ENCODE results near the gene PUS1.

Gene PUS1

DNA sequence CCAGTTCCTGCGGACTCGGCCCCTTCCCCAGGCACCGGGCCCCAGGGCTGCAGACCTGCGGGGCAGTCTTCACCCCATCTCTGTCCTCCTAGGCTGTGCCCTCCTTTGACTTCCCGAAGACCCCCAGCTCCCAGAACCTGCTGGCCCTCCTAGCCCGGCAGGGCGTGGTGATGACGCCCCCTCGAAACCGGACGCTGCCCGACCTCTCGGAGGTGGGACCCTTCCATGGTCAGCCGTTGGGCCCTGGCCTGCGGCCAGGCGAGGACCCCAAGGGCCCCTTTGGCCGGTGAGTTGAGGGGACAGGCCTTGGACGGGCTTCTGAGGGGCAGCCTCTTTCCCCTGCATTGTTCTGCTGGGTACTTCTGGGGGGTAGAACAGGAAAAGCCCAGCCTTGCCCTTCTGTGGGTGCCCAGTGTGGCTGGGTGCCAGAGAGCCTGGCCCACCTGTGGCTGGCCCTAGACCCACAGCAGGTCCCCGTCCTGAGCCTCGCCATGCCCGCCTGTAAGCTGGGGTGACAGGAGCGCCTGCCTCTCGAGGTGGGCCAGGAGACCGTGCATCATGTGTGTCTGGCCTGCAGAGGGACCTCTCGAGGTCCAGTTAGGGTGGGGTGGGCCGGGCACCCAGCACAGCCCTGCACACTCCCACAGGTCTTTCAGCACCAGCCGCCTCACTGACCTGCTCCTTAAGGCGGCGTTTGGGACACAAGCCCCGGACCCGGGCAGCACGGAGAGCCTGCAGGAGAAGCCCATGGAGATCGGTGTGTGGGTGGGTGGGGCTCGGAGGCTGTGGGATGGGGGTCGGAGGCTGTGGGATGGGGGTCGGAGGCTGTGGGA, 12.6 kb upstream of the PUS1 start:
- H3K36me3 Mint-ChIP-seq (ENCODE audit: low read depth) = peaks cover 99% of the 10 kb centered on the region
- H3K4me3 Mint-ChIP-seq = no peak overlapping the region
- H3K27ac Mint-ChIP-seq = no peak overlapping the region
- peaks cover 5% of the 10 kb centered on the region for H3K4me1 Mint-ChIP-seq (ENCODE audit: low read depth)
- intact Hi-C loops (cut with micrococcal nuclease) = no loop called here
- H3K27me3 Mint-ChIP-seq = no peaks in the 10 kb centered on the region
- no peaks in the 10 kb centered on the region for H3K9me3 Mint-ChIP-seq

DNA sequence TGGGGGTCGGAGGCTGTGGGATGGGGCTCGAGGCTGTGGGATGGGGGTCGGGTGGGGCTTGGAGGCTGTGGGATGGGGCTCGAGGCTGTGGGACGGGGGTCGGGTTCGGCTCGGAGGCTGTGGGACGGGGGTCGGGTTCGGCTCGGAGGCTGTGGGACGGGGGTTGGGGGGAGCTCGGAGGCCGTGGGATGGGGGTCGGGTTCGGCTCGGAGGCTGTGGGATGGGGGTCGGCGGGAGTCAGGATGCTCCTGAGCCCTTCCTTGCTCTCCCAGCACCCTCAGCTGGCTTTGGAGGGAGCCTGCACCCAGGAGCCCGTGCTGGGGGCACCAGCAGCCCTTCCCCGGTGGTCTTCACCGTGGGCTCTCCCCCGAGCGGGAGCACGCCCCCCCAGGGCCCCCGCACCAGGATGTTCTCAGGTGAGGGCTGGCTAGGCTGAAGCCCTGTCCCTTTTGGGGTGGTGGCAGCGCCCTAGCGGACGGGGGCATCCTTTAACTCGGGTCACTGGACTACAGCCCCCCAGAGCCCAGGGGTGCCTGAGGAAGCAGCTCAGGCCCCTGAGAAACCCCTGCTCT, 11.9 kb upstream of the PUS1 start:
- Mint-ChIP-seq H3K27ac (no peak overlapping the region), H3K36me3 (ENCODE audit: low read depth) (peaks cover 99% of the 10 kb centered on the region), H3K4me3 (no peak overlapping the region), H3K4me1 (ENCODE audit: low read depth) (no peaks in the 10 kb centered on the region), H3K27me3 (no peaks in the 10 kb centered on the region), H3K9me3 (no peaks in the 10 kb centered on the region)
- intact Hi-C loops (cut with micrococcal nuclease) = no loop called here

DNA sequence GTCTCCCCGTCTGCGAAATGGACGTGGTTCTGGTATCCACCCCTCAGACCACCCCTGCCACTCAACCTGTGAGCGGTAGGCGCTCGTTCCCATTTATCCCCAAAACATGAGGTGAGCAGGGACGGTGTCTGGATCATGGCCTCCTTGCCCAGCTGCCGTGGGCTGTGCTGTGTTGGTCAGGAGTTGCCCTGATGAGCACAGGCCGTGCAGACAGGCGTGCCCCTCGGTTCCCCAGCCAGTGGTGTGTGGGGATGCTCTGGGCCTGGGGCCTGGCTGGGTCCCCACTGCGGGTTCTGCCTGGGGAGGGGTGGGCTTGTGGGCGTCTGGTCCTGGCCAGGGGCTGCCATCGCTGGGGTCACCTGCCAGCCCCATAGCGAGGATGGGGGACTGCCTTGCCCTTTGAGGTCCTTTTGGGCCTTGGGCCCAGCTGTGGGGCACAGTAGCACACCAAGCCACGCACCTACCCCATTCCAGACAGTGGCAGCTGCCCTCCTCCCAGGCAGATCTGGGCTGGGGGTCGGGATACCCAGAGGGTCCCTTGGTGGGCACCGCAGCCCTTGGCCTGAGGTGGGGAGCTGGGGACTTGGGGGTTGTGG, 11.3 kb upstream of the PUS1 start:
- no peak overlapping the region for H3K4me3 Mint-ChIP-seq
- H3K27ac Mint-ChIP-seq = no peak overlapping the region

DNA sequence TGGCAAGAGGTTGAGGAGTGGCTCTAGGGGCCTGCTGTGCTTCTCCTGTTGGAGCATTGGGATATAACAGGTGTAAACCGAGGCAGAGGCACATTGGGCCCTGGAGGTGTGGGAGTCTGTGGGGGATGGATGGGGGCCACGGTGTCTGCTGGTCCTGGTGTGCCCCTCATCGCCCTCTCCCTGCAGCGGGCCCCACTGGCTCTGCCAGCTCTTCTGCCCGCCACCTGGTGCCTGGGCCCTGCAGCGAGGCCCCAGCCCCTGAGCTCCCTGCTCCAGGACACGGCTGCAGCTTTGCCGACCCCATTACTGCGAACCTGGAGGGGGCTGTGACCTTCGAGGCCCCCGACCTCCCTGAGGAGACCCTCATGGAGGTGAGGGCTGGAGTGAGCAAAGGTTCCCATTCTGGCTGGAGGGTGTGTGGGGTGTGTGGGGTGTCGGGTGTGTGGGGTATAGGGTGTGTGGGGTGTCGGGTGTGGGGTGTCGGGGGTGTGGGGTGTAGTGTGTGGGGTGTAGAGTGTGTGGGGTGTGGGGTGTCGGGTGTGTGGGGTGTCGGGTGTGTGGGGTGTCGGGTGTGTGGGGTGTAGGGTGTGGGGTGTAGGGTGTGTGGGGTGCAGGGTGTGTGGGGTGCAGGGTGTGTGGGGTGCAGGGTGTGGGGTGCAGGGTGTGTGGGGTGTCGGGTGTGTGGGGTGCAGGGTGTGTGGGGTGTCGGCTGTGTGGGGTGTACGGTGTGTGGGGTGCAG, 10.6 kb upstream of the PUS1 start:
- no peaks in the 10 kb centered on the region for H3K27me3 Mint-ChIP-seq
- no peaks in the 10 kb centered on the region for H3K9me3 Mint-ChIP-seq
- H3K27ac Mint-ChIP-seq = no peak overlapping the region
- H3K4me1 Mint-ChIP-seq (ENCODE audit: low read depth) = no peaks in the 10 kb centered on the region
- H3K36me3 Mint-ChIP-seq (ENCODE audit: low read depth) = peaks cover 98% of the 10 kb centered on the region
- intact Hi-C loops (cut with micrococcal nuclease) = no loop called here
- no peak overlapping the region for H3K4me3 Mint-ChIP-seq

More for the DNA sequence above, 11.3 kb upstream of the PUS1 start:
- Mint-ChIP-seq H3K4me1 (ENCODE audit: low read depth) (no peaks in the 10 kb centered on the region), H3K36me3 (ENCODE audit: low read depth) (peaks cover 99% of the 10 kb centered on the region), H3K27me3 (no peaks in the 10 kb centered on the region), H3K9me3 (no peaks in the 10 kb centered on the region)
- intact Hi-C loops (cut with micrococcal nuclease) = no loop called here

DNA sequence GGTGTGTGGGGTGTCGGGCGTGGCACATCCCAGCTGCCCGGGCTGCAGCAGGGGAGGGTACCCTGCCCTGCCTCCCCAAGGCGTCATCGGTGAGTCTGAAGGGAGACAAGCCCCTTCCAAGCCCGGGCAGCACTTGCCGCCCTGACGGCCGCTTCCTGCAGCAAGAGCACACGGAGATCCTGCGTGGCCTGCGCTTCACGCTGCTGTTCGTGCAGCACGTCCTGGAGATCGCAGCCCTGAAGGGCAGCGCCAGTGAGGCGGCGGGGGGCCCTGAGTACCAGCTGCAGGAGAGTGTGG, 10.1 kb upstream of the PUS1 start:
- no peaks in the 10 kb centered on the region for H3K27me3 Mint-ChIP-seq
- intact Hi-C loops (cut with micrococcal nuclease) = no loop called here
- no peaks in the 10 kb centered on the region for H3K9me3 Mint-ChIP-seq
- no peak overlapping the region for H3K27ac Mint-ChIP-seq
- no peaks in the 10 kb centered on the region for H3K4me1 Mint-ChIP-seq (ENCODE audit: low read depth)
- no peak overlapping the region for H3K4me3 Mint-ChIP-seq
- peaks cover 93% of the 10 kb centered on the region for H3K36me3 Mint-ChIP-seq (ENCODE audit: low read depth)

DNA sequence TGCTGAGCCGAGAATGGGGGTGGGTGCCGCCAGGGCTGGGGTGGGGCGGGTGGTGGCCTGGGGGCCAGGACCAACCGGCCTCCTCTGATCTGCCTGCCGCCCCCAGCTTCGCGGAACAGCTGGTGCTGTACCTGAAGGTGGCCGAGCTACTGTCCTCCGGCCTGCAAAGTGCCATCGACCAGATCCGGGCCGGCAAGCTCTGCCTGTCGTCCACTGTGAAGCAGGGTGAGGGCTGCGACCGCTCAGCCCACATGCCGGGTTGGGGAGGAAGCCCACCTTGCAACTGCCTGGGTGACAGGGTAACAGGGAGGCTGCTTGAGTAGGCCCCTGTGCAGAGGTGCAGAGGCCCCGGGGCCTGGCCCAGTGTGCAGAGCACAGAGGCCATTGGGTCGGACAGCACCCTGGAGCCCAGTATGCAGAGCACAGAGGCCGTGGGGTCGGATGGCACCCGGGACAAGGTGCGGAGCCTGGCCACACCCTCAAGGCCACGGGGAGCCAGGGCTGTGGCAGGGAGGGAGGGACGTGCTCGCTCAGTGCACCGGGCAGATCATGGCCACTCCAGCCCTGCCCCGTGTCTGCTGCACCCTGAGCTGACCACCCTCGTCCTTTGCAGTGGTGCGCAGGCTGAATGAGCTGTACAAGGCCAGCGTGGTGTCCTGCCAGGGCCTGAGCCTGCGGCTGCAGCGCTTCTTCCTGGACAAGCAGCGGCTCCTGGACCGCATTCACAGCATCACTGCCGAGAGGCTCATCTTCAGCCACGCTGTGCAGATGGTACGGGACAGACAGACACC, 9.5 kb upstream of the PUS1 start:
- no peak overlapping the region for H3K27ac Mint-ChIP-seq
- no peaks in the 10 kb centered on the region for H3K27me3 Mint-ChIP-seq
- H3K9me3 Mint-ChIP-seq = no peaks in the 10 kb centered on the region
- H3K4me1 Mint-ChIP-seq (ENCODE audit: low read depth) = no peaks in the 10 kb centered on the region
- no peak overlapping the region for H3K4me3 Mint-ChIP-seq
- H3K36me3 Mint-ChIP-seq (ENCODE audit: low read depth) = peaks cover 87% of the 10 kb centered on the region
- intact Hi-C loops (cut with micrococcal nuclease) = no loop called here

DNA sequence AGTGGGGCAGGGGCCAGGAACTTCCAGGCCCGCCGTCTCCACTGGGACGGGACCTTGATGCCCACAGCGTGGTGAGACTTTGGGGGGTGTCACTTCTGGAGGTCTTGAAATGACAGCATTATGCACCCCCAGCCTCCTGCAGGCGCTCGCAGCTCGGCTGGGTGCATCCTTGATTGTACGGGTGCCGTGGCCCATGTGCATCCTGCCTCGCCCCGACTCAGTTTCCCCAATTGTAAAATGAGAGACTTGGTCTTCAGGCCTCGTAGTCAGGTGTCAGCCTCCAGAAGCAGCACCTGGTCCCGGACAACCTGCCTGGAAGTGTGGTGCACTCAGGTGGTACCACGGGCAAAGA, 8.9 kb upstream of the PUS1 start:
- Mint-ChIP-seq H3K27ac (no peak overlapping the region), H3K9me3 (no peaks in the 10 kb centered on the region)
- intact Hi-C loops (cut with micrococcal nuclease) = no loop called here

DNA sequence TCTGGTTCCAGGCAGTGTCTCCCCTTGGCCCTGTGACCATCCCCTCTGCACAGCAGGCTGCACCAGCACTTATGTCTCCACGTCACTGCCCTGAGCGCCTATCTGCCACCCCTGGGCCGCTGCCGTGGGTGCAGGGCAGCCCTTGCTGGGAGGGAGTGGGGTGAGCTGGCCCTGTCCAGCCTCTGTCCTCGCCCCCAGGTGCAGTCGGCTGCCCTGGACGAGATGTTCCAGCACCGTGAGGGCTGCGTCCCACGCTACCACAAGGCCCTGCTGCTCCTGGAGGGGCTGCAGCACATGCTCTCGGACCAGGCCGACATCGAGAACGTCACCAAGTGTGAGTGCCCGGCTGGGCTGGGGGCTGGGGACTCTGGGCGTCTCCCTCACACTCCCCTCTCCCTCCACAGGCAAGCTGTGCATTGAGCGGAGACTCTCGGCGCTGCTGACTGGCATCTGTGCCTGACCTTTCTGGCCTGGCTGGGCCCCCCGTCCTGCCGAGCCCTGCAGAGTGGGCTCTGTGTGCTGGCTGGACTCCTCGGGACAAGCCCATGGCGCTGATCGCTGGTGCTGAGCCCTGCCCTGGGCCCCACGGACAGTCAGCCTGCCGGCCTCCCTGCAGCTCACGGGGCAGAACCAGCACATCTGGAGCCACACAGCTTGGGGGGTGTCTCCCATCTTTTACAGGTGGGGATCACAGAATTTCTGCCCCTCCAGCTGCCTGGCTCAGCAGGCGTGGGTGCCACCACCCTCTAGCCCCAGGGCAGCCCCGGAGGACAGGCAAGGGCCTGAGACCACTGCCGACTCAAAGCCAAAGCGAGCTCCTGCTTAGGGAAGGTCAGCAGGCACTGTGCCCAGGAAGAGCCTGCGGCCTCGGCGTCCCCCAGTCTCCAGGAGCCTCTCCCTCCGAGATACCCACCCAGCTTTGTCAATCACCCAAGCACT, 7.9 kb upstream of the PUS1 start:
- no peak overlapping the region for H3K27ac Mint-ChIP-seq
- H3K36me3 Mint-ChIP-seq (ENCODE audit: low read depth) = peaks cover 71% of the 10 kb centered on the region
- no peaks in the 10 kb centered on the region for H3K9me3 Mint-ChIP-seq
- intact Hi-C loops (cut with micrococcal nuclease) = no loop called here
- peaks cover 2% of the 10 kb centered on the region for H3K27me3 Mint-ChIP-seq
- H3K4me3 Mint-ChIP-seq = no peak overlapping the region
- no peaks in the 10 kb centered on the region for H3K4me1 Mint-ChIP-seq (ENCODE audit: low read depth)

More for the DNA sequence above, 8.9 kb upstream of the PUS1 start:
- Mint-ChIP-seq H3K36me3 (ENCODE audit: low read depth) (peaks cover 82% of the 10 kb centered on the region), H3K4me3 (no peak overlapping the region), H3K27me3 (peaks cover 2% of the 10 kb centered on the region), H3K4me1 (ENCODE audit: low read depth) (no peaks in the 10 kb centered on the region)

DNA sequence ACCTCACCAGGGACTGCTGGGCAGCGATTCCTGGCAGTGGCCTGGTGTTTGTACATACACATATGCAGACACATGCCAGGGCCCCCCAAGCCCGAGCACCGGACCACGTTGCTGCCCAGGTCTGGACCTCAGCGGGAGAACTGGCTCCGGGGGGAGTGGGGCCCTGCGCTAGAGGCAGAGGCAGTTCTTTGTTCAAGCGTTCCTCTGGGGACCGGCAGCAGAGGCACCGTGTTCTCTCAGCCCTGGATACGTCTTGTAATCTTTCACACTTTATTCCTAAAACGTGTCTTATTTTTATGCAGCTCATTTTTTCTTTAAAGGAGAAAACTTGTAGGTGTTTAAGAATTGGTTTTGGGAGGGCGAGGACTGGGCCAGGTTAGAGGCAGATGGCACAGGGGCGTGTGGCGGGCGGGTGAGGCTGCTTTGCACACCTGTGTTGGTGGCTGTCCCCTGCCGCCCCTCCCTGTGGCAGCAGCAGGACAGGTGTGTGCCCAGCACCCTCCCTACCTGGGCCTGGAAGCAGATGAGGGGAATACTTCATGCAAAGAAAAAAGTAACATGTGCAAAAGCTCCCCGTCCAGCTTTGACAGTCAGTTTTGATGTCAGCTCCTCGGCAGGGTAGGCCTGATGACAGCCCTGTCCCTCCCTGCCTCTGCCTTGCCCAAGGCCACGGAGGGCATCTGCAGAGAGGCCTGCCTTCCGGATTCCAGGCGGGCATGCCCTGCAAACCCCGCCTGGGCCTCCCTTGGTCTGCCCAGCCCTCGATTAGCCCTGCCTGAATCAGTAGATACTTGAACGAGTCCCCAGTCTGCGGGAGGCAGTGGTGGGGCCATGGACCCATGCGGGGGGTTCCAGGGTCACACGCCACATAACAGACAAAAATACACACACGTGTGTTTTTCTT, 7.0 kb upstream of the PUS1 start:
- H3K9me3 Mint-ChIP-seq = no peaks in the 10 kb centered on the region
- H3K4me1 Mint-ChIP-seq (ENCODE audit: low read depth) = no peaks in the 10 kb centered on the region
- no peak overlapping the region for H3K27ac Mint-ChIP-seq
- no peak overlapping the region for H3K4me3 Mint-ChIP-seq
- intact Hi-C loops (cut with micrococcal nuclease) = no loop called here
- peaks cover 6% of the 10 kb centered on the region for H3K27me3 Mint-ChIP-seq
- peaks cover 62% of the 10 kb centered on the region for H3K36me3 Mint-ChIP-seq (ENCODE audit: low read depth)

DNA sequence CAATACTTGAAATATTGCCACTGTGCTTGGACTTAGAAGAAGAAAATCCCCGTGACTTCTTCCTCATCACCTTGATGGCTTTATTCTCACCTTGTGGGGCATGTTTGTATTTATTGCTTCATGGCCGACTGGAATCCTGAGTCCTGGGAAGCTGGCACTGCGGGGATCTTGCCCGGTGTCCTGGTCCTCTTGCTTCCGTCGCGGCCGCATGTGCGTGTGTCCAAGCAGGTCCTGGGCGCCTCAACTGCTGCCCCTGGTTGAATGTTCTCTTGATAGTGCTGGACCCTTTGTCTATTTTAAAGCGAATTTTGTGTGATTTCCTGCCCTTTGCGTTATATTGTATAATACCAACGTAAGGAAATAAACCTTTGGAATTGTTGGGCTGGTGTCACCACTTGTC, 6.3 kb upstream of the PUS1 start:
- peaks cover 1% of the 10 kb centered on the region for H3K4me1 Mint-ChIP-seq (ENCODE audit: low read depth)
- H3K9me3 Mint-ChIP-seq = no peaks in the 10 kb centered on the region
- intact Hi-C loops (cut with micrococcal nuclease) = no loop called here
- peaks cover 56% of the 10 kb centered on the region for H3K36me3 Mint-ChIP-seq (ENCODE audit: low read depth)
- H3K27ac Mint-ChIP-seq = no peak overlapping the region
- no peak overlapping the region for H3K4me3 Mint-ChIP-seq
- peaks cover 8% of the 10 kb centered on the region for H3K27me3 Mint-ChIP-seq

DNA sequence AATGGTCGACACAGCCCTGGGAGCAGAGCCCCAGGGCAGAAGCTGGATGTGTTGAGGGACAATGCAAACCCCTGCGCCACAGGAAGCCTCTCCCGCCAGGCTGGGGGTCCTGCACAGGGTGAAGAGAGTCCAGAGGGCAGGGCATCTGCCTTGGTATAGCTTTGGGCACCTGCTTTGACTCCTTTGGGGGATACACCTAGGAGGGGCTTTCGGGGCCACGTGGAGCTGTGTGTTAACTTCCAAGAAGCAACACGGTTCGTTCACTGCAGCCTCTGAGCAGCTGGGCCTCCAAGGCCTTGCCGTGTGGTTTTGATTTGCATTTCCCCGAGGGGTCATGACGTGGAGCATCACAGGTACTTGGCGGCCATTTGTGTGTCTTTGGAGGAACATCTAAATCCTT, 5.8 kb upstream of the PUS1 start:
- H3K36me3 Mint-ChIP-seq (ENCODE audit: low read depth) = peaks cover 51% of the 10 kb centered on the region
- intact Hi-C loops (cut with micrococcal nuclease) = no loop called here
- H3K4me1 Mint-ChIP-seq (ENCODE audit: low read depth) = peaks cover 6% of the 10 kb centered on the region
- peaks cover 9% of the 10 kb centered on the region for H3K27me3 Mint-ChIP-seq
- no peak overlapping the region for H3K4me3 Mint-ChIP-seq
- H3K27ac Mint-ChIP-seq = no peak overlapping the region
- H3K9me3 Mint-ChIP-seq = no peaks in the 10 kb centered on the region

All from dendritic cell treated with granulocyte-macrophage colony-stimulating factor and Interleukin-4, amounts not matched to agents 40 ng/mL and 50 ng/mL, for 4 days (primary cell).